Lower lobe of right lung (tissue), 2 donors: ENCODE measurements around the gene GXYLT2. TPM values are rescaled to one million over a fixed set of nuclear protein-coding genes. Genes with fewer than 3 reads are reported as not detected.
A peak's percentile ranks its signal among the peaks of the same experiment; 100 is the strongest.

Experiments
- ATAC-seq, 2 donors: fragments of 200-7000 bp; cut with Tn5 transposase; one replicate each; pipeline ENCODE4 v1.9.1; 2020 to 2022; ENCODE audit warnings: mild to moderate bottlenecking in 2 of 2, moderate library complexity in 2 of 2
- DNase-seq: peaks from one replicate; pipeline ENCODE4 v3.0.0-alpha.2; 2020
- H3K27ac ChIP-seq: fragments of 200-600 bp; one replicate; pipeline ENCODE4 v1.8.0; 2022
- H3K27me3 ChIP-seq: fragments of 200-600 bp; one replicate; pipeline ENCODE4 v1.8.0; 2022; ENCODE audit warnings: low read depth
- H3K36me3 ChIP-seq: fragments of 200-600 bp; one replicate; pipeline ENCODE4 v1.8.0; 2022; ENCODE audit warnings: mild to moderate bottlenecking
- H3K4me1 ChIP-seq: fragments of 200-600 bp; one replicate; pipeline ENCODE4 v1.8.0; 2022
- H3K4me3 ChIP-seq: fragments of 200-600 bp; one replicate; pipeline ENCODE4 v1.8.0; 2022; ENCODE audit warnings: mild to moderate bottlenecking
- H3K9me3 ChIP-seq: fragments of 200-600 bp; one replicate; pipeline ENCODE4 v1.8.0; 2022
- CTCF ChIP-seq: fragments of 200-600 bp; IDR thresholded peaks from one replicate; pipeline ENCODE4 v1.8.0; 2022; ENCODE audit warnings: antibody characterized with exemption, mild to moderate bottlenecking
- intact Hi-C: fragments of 100-400 bp; cut with DNase I; formaldehyde crosslinking; loops from one replicate; pipeline ENCODE4 v1.11.0; 2022
- total RNA-seq: library from RNA; stranded (reverse); fragmentation: NEBNext Ultra II Directional; extraction: Animal tissue kit (Norgen Biotek cat#: 25700); gene quantifications from one replicate; pipeline ENCODE4 v1.2.1, GENCODE V29; 2021
- donor health status: DM: no; HTN: yes; CAD: no; lungs with severe emphysema.

Gene GXYLT2
- total RNA-seq, 1 donor from 2014 or later, result 6.7 TPM

GRCh38 chr3:73018298-73018697, 130.5 kb downstream of the GXYLT2 start:
- H3K4me1 ChIP-seq, result peaks cover 14% of the 10 kb centered on the region
- no peaks in the 10 kb centered on the region for H3K9me3 ChIP-seq
- intact Hi-C loops, result no loop called here
- H3K4me3 ChIP-seq, result no peak overlapping the region
- no peak for TF ChIP-seq CTCF
- H3K36me3 ChIP-seq, result peaks cover 4% of the 10 kb centered on the region
- no peak overlapping the region for H3K27ac ChIP-seq
- no peak for ATAC-seq
- H3K27me3 ChIP-seq, result no peaks in the 10 kb centered on the region
- DNase-seq, result no peak

GRCh38 chr3:73018790-73019441, 131.1 kb downstream of the GXYLT2 start:
- ATAC-seq (no peak), DNase-seq (no peak)
- Histone ChIP-seq H3K4me1 (peaks cover 14% of the 10 kb centered on the region), H3K9me3 (no peaks in the 10 kb centered on the region), H3K27me3 (no peaks in the 10 kb centered on the region), H3K4me3 (no peak overlapping the region), H3K36me3 (peaks cover 4% of the 10 kb centered on the region), H3K27ac (no peak overlapping the region)
- no peak for TF ChIP-seq CTCF
- intact Hi-C loops, result no loop called here

GRCh38 chr3:73021301-73021835, 133.5 kb downstream of the GXYLT2 start:
- intact Hi-C loops, result no loop called here
- H3K4me3 ChIP-seq, result no peak overlapping the region
- no peak for DNase-seq

GRCh38 chr3:73024836-73025235, 137.0 kb downstream of the GXYLT2 start:
- Histone ChIP-seq H3K27ac (no peak overlapping the region), H3K4me1 (peaks cover 33% of the 10 kb centered on the region), H3K9me3 (no peaks in the 10 kb centered on the region), H3K36me3 (no peaks in the 10 kb centered on the region), H3K4me3 (no peak overlapping the region), H3K27me3 (no peaks in the 10 kb centered on the region)
- DNase-seq (no peak), ATAC-seq (peak in 1 of 2 donors; percentile 33)
- no peak for TF ChIP-seq CTCF
- intact Hi-C loops, result no loop called here

More at GRCh38 chr3:73021301-73021835, 133.5 kb downstream of the GXYLT2 start:
- Histone ChIP-seq H3K9me3 (no peaks in the 10 kb centered on the region), H3K27ac (no peak overlapping the region), H3K36me3 (peaks cover 4% of the 10 kb centered on the region), H3K27me3 (no peaks in the 10 kb centered on the region), H3K4me1 (peaks cover 28% of the 10 kb centered on the region)
- no peak for TF ChIP-seq CTCF
- ATAC-seq, result no peak

GRCh38 chr3:73026111-73026759, 138.4 kb downstream of the GXYLT2 start:
- Histone ChIP-seq H3K27ac (no peak overlapping the region), H3K4me1 (peaks cover 31% of the 10 kb centered on the region), H3K4me3 (no peak overlapping the region), H3K36me3 (no peaks in the 10 kb centered on the region), H3K27me3 (no peaks in the 10 kb centered on the region), H3K9me3 (no peaks in the 10 kb centered on the region)
- no peak for TF ChIP-seq CTCF
- DNase-seq, result no peak
- no peak for ATAC-seq
- intact Hi-C loops, result no loop called here

Other genes starting within 250 kb of the GXYLT2 start
- gene SHQ1, start 39.6 kb upstream of the GXYLT2 start, total RNA-seq, result 16.8 TPM
- 65.7 TPM for gene PPP4R2, start 108.8 kb downstream of the GXYLT2 start, total RNA-seq
- gene EBLN2, start 173.6 kb downstream of the GXYLT2 start, total RNA-seq, result 3.6 TPM